ENCODE data around the gene ALPK1. TPM values are rescaled to one million over a fixed set of nuclear protein-coding genes. Genes with fewer than 3 reads are reported as not detected.
"Not testable (repeated sequence)": the region's sequence is repeated elsewhere in the genome, so short reads cannot be mapped to it uniquely, and the experiment has no call there.

The ALPK1 gene
- total RNA-seq, 1 donor from 2014 or later: 5.5 TPM

- H3K4me3 ChIP-seq (ENCODE audit: low read depth, low read length): no peak overlapping the region
- no peak for DNase-seq (ENCODE audit: low read depth)
- TF ChIP-seq, protein P1, sequence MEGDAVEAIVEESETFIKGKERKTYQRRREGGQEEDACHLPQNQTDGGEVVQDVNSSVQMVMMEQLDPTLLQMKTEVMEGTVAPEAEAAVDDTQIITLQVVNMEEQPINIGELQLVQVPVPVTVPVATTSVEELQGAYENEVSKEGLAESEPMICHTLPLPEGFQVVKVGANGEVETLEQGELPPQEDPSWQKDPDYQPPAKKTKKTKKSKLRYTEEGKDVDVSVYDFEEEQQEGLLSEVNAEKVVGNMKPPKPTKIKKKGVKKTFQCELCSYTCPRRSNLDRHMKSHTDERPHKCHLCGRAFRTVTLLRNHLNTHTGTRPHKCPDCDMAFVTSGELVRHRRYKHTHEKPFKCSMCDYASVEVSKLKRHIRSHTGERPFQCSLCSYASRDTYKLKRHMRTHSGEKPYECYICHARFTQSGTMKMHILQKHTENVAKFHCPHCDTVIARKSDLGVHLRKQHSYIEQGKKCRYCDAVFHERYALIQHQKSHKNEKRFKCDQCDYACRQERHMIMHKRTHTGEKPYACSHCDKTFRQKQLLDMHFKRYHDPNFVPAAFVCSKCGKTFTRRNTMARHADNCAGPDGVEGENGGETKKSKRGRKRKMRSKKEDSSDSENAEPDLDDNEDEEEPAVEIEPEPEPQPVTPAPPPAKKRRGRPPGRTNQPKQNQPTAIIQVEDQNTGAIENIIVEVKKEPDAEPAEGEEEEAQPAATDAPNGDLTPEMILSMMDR (conservative IDR thresholded peaks at IDR 0.05; ENCODE audit: low read depth, low read length): no peak
These were observed 139.8 kb downstream of the ALPK1 start for GRCh38 chr4:112436987-112437386.

DNA sequence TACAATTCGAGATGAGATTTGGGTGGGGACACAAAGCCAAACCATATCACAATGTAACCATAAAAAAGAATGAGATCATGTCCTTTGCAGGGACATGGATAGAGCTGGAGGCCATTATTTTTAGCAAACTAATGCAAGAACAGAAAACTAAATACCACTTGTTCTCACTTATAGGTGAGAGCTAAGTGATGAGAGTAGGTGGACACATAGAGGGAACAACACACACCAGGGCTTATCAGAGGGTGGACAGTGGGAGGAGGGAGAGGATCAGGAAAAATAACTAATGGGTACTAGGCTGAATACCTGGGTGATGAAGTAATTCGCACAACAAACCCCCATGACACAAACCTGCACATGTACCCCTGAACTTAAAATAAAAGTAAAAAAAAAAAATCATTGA, 145.1 kb downstream of the ALPK1 start:
- not testable (repeated sequence) for H3K4me3 ChIP-seq (ENCODE audit: low read depth, low read length); DNase-seq (ENCODE audit: low read depth)

- H3K4me3 ChIP-seq (ENCODE audit: low read depth, low read length): no peak overlapping the region
- no peak for DNase-seq (ENCODE audit: low read depth)
- TF ChIP-seq, protein P1 (conservative IDR thresholded peaks at IDR 0.05; ENCODE audit: low read depth, low read length): no peak
These were observed 151.3 kb downstream of the ALPK1 start for GRCh38 chr4:112448306-112449132.

DNA sequence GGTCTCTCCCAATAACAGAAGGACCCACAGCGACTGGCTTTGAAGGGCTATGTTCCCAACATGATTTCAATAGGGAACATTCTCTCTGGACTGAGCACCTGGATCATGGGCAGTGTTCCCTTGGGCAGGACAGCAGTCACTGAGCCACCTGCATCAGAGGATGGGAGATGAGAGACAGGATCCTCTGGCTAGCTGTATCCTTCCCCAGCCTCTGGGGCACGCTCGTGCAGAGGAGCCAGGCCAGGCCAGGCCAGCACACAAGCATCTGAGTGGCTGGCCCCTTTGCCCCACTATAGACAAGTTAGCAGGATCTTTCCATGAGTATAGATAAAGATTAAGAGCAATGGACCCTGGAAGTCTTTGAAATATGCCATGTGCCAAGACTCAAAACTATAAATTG, 152.5 kb downstream of the ALPK1 start:
- H3K4me3 ChIP-seq (ENCODE audit: low read depth, low read length): no peak overlapping the region
- DNase-seq (ENCODE audit: low read depth): no peak
- TF ChIP-seq, protein P1 (conservative IDR thresholded peaks at IDR 0.05; ENCODE audit: low read depth, low read length): no peak

- TF ChIP-seq, protein P1 (conservative IDR thresholded peaks at IDR 0.05; ENCODE audit: low read depth, low read length): no peak
- DNase-seq (ENCODE audit: low read depth): no peak
- H3K4me3 ChIP-seq (ENCODE audit: low read depth, low read length): no peak overlapping the region
These were observed 153.9 kb downstream of the ALPK1 start for GRCh38 chr4:112451104-112451503.

DNA sequence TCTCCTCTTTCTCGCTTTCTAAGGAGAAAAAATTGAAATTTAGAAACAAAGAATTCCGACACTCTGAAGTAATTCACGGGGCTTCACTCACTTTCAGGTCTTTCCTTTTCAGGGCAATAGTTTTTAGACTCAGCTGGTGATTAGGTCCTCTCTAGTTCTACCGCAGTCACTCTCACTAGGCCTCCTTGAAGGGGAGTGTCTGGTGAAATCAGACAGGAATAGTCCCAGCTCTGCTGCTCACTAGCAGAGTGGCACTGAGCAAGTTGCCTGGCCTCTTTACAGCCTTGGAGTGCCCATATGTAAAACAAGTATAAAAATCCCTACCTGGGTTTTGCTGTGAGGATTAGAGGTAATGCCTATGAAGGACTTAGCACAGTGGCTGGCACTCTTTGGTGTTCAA, 154.7 kb downstream of the ALPK1 start:
- TF ChIP-seq, protein P1 (conservative IDR thresholded peaks at IDR 0.05; ENCODE audit: low read depth, low read length): no peak
- DNase-seq (ENCODE audit: low read depth): no peak
- no peak overlapping the region for H3K4me3 ChIP-seq (ENCODE audit: low read depth, low read length)

DNA sequence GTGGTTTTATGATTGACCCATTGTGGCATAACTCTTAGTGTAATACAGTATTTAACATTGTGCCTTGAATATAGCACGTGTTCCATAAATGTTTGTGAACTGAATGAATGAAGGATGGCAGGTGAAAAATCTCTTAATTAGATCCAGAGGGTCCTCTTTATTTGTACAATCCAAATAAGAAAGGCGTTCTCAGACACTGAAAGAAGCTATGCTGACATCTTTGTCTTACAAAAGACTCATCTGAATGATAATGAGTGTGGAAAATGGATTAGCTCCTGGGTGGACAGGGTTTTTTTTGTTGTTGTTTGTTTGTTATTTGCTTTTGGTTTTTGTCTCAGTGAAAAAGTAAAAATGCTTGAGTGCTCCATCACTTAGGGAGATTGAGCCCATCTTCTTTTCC, 156.2 kb downstream of the ALPK1 start:
- H3K4me3 ChIP-seq (ENCODE audit: low read depth, low read length): no peak overlapping the region
- DNase-seq (ENCODE audit: low read depth): no peak
- TF ChIP-seq, protein P1 (conservative IDR thresholded peaks at IDR 0.05; ENCODE audit: low read depth, low read length): no peak

Data from epithelial cell of proximal tubule (primary cell).